GM21619 (cell line): ENCODE data around the gene CCDC126.
"Not testable (repeated sequence)": the region's sequence is repeated elsewhere in the genome, so short reads cannot be mapped to it uniquely, and the experiment has no call there.

Experiments
- ATAC-seq: cut with Tn5 transposase; IDR thresholded peaks from one replicate; pipeline ENCODE4 v1.9.1; 2021; ENCODE audit not compliant: unreplicated experiment

CCDC126 gene

GRCh38 chr7:23622506-23622925 is 25.3 kb downstream of the CCDC126 start:
- no peak for ATAC-seq

GRCh38 chr7:23628370-23628769 is 31.2 kb downstream of the CCDC126 start:
- no peak for ATAC-seq

- ATAC-seq = no peak
These were observed 36.2 kb downstream of the CCDC126 start for GRCh38 chr7:23633417-23633816.

GRCh38 chr7:23645822-23646221 is 48.6 kb downstream of the CCDC126 start:
- ATAC-seq = no peak

GRCh38 chr7:23653942-23654341 is 56.8 kb downstream of the CCDC126 start:
- ATAC-seq = no peak

GRCh38 chr7:23654508-23654907 is 57.3 kb downstream of the CCDC126 start:
- ATAC-seq = no peak

GRCh38 chr7:23655433-23655832 is 58.3 kb downstream of the CCDC126 start:
- ATAC-seq = no peak

- ATAC-seq = no peak
These were observed 61.7 kb downstream of the CCDC126 start for GRCh38 chr7:23658831-23659427.

GRCh38 chr7:23661385-23661784 is 64.2 kb downstream of the CCDC126 start:
- no peak for ATAC-seq

GRCh38 chr7:23662124-23662983 is 65.2 kb downstream of the CCDC126 start:
- no peak for ATAC-seq

- no peak for ATAC-seq
These were observed 65.8 kb downstream of the CCDC126 start for GRCh38 chr7:23662984-23663313.

- ATAC-seq = no peak
These were observed 66.9 kb downstream of the CCDC126 start for GRCh38 chr7:23664122-23664521.

GRCh38 chr7:23672033-23672432 is 74.9 kb downstream of the CCDC126 start:
- no peak for ATAC-seq

GRCh38 chr7:23679898-23680413 is 82.8 kb downstream of the CCDC126 start, which contains the start of gene FAM221A:
Gene FAM221A (plus strand): TSS chr7:23680199. CDS start chr7:23680219, 20 bp downstream.
- ATAC-seq = peak; percentile 97

GRCh38 chr7:23680414-23681405 is 83.5 kb downstream of the CCDC126 start:
- ATAC-seq = peak; percentile 16

- not testable (repeated sequence) for ATAC-seq
These were observed 86.9 kb downstream of the CCDC126 start for GRCh38 chr7:23684041-23684440.

- no peak for ATAC-seq
These were observed 88.5 kb downstream of the CCDC126 start for GRCh38 chr7:23685731-23686130.

- no peak for ATAC-seq
These were observed 89.8 kb downstream of the CCDC126 start for GRCh38 chr7:23687011-23687410.

GRCh38 chr7:23689165-23689564 is 92.0 kb downstream of the CCDC126 start:
- no peak for ATAC-seq

GRCh38 chr7:23691320-23691719 is 94.1 kb downstream of the CCDC126 start:
- ATAC-seq = no peak

GRCh38 chr7:23693224-23693623 is 96.0 kb downstream of the CCDC126 start:
- no peak for ATAC-seq
